ENCODE results near the gene ABCC1.

Gene ABCC1

GRCh38 chr16:16021988-16022682, 72.7 kb downstream of the ABCC1 start:
- TF ChIP-seq CTCF (IDR thresholded peaks at IDR 0.05; ENCODE audit: low read depth, low read length): no peak
- H3K4me3 ChIP-seq (ENCODE audit: low read depth, low read length): no peak overlapping the region

- TF ChIP-seq CTCF (IDR thresholded peaks at IDR 0.05; ENCODE audit: low read depth, low read length): no peak
- no peak overlapping the region for H3K4me3 ChIP-seq (ENCODE audit: low read depth, low read length)
Measured at GRCh38 chr16:16022683-16023064, 73.3 kb downstream of the ABCC1 start.

GRCh38 chr16:16025214-16025968, 76.0 kb downstream of the ABCC1 start:
- TF ChIP-seq CTCF (IDR thresholded peaks at IDR 0.05; ENCODE audit: low read depth, low read length): no peak
- H3K4me3 ChIP-seq (ENCODE audit: low read depth, low read length): no peak overlapping the region

- TF ChIP-seq CTCF (IDR thresholded peaks at IDR 0.05; ENCODE audit: low read depth, low read length): no peak
- H3K4me3 ChIP-seq (ENCODE audit: low read depth, low read length): no peak overlapping the region
Measured at GRCh38 chr16:16027728-16028310, 78.4 kb downstream of the ABCC1 start.

GRCh38 chr16:16028311-16028999, 79.0 kb downstream of the ABCC1 start:
- H3K4me3 ChIP-seq (ENCODE audit: low read depth, low read length): no peak overlapping the region
- TF ChIP-seq CTCF (IDR thresholded peaks at IDR 0.05; ENCODE audit: low read depth, low read length): no peak

- no peak overlapping the region for H3K4me3 ChIP-seq (ENCODE audit: low read depth, low read length)
- no peak for TF ChIP-seq CTCF (IDR thresholded peaks at IDR 0.05; ENCODE audit: low read depth, low read length)
Measured at GRCh38 chr16:16029431-16030011, 80.1 kb downstream of the ABCC1 start.

Data from WI38 (cell line).